Measurements from ENCODE around the gene NAALADL2. TPM values are rescaled to one million over a fixed set of nuclear protein-coding genes. Genes with fewer than 3 reads are reported as not detected.

The NAALADL2 gene
- total RNA-seq, 1 donor from 2014 or later = 11.5 TPM

DNA sequence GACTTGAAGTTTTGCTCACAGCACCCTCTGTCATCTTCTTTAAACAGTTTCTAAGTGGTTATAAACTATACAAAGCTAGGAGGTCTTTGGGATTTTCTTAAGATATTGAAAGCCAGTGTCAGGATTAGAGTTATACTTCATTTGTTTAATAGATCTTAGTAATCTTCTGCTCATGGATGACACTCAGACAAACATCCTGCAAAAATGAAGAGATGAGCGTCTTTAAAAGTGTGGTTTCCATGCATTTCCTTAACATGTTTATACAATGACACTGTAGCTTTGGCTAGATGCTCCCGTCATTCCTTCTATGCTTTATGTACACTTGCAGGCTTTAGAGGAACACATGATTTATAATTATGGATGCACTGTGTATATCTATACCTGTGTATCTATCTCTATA is 182.2 kb downstream of the NAALADL2 start:
- Histone ChIP-seq H3K27ac (no peak overlapping the region), H3K4me1 (no peaks in the 10 kb centered on the region), H4K20me1 (ENCODE audit: low read depth) (no peaks in the 10 kb centered on the region), H3K27me3 (no peaks in the 10 kb centered on the region), H2AFZ (replicated peaks) (no peak overlapping the region), H3K4me3 (no peak overlapping the region), H3K4me2 (no peak overlapping the region), H3K36me3 (no peaks in the 10 kb centered on the region), H3K9ac (no peak overlapping the region), H3K9me3 (ENCODE audit: low read depth) (no peaks in the 10 kb centered on the region), H3K79me2 (ENCODE audit: low read depth) (no peaks in the 10 kb centered on the region), H3F3A (ENCODE audit: low read depth) (no peaks in the 10 kb centered on the region)
- Mint-ChIP-seq H3K27ac (no peak overlapping the region), H3K36me3 (no peaks in the 10 kb centered on the region), H3K9me3 (no peaks in the 10 kb centered on the region), H3K27me3 (ENCODE audit: insufficient read depth, low read depth) (no peaks in the 10 kb centered on the region), H3K4me1 (no peaks in the 10 kb centered on the region), H3K4me3 (no peak overlapping the region)
- no peak for DNase-seq (ENCODE audit: low spot score)
- TF ChIP-seq EZH2 (IDR thresholded peaks at IDR 0.05) = no peak
- TF ChIP-seq, protein P1, sequence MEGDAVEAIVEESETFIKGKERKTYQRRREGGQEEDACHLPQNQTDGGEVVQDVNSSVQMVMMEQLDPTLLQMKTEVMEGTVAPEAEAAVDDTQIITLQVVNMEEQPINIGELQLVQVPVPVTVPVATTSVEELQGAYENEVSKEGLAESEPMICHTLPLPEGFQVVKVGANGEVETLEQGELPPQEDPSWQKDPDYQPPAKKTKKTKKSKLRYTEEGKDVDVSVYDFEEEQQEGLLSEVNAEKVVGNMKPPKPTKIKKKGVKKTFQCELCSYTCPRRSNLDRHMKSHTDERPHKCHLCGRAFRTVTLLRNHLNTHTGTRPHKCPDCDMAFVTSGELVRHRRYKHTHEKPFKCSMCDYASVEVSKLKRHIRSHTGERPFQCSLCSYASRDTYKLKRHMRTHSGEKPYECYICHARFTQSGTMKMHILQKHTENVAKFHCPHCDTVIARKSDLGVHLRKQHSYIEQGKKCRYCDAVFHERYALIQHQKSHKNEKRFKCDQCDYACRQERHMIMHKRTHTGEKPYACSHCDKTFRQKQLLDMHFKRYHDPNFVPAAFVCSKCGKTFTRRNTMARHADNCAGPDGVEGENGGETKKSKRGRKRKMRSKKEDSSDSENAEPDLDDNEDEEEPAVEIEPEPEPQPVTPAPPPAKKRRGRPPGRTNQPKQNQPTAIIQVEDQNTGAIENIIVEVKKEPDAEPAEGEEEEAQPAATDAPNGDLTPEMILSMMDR (IDR thresholded peaks at IDR 0.05) = no peak
- no peak for TF ChIP-seq EZH2phosphoT487 (IDR thresholded peaks at IDR 0.05)

DNA sequence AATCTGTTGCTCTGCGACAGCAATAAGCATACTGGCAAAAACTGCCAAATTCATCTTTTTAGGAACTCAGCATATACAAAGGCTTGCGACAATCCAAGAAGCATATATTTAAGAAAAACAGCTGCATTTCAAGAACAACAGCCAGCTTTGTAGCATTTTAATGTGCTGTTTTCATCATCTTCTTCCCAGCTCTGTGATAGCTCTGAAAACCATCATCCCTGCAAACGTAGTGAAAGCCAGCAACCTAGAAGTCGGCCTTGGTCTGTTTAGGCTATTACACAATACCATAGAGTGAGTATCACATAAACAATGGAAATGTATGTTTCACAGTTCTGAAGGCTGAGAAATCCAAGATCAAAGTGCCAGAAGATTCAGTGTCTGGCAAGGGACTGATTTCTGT is 187.5 kb downstream of the NAALADL2 start:
- Histone ChIP-seq H3K36me3 (no peaks in the 10 kb centered on the region), H3K4me2 (no peak overlapping the region), H3K9ac (no peak overlapping the region), H3F3A (ENCODE audit: low read depth) (no peaks in the 10 kb centered on the region), H3K79me2 (ENCODE audit: low read depth) (no peaks in the 10 kb centered on the region), H4K20me1 (ENCODE audit: low read depth) (no peaks in the 10 kb centered on the region), H2AFZ (replicated peaks) (no peak overlapping the region), H3K27me3 (no peaks in the 10 kb centered on the region), H3K9me3 (ENCODE audit: low read depth) (no peaks in the 10 kb centered on the region), H3K27ac (no peak overlapping the region), H3K4me1 (no peaks in the 10 kb centered on the region), H3K4me3 (no peak overlapping the region)
- peaks cover 3% of the 10 kb centered on the region for H3K9me3 Mint-ChIP-seq
- TF ChIP-seq EZH2phosphoT487 (IDR thresholded peaks at IDR 0.05) = no peak
- TF ChIP-seq, protein P1 (IDR thresholded peaks at IDR 0.05) = no peak
- no peak for TF ChIP-seq EZH2 (IDR thresholded peaks at IDR 0.05)
- H3K4me3 Mint-ChIP-seq = no peak overlapping the region
- DNase-seq (ENCODE audit: low spot score) = no peak
- H3K27ac Mint-ChIP-seq = no peak overlapping the region
- no peaks in the 10 kb centered on the region for H3K36me3 Mint-ChIP-seq
- no peaks in the 10 kb centered on the region for H3K4me1 Mint-ChIP-seq
- H3K27me3 Mint-ChIP-seq (ENCODE audit: insufficient read depth, low read depth) = no peaks in the 10 kb centered on the region

GRCh38 chr3:175047786-175048185 is 188.7 kb downstream of the NAALADL2 start:
- H3K27me3 ChIP-seq = no peaks in the 10 kb centered on the region
- Mint-ChIP-seq H3K36me3 (no peaks in the 10 kb centered on the region), H3K27me3 (ENCODE audit: insufficient read depth, low read depth) (no peaks in the 10 kb centered on the region), H3K9me3 (peaks cover 3% of the 10 kb centered on the region), H3K27ac (no peak overlapping the region), H3K4me1 (no peaks in the 10 kb centered on the region), H3K4me3 (no peak overlapping the region)
- no peak overlapping the region for H3K4me3 ChIP-seq
- H3K27ac ChIP-seq = no peak overlapping the region
- H3K4me1 ChIP-seq = no peaks in the 10 kb centered on the region
- no peaks in the 10 kb centered on the region for H3K9me3 ChIP-seq (ENCODE audit: low read depth)
- H3K4me2 ChIP-seq = no peak overlapping the region
- H3F3A ChIP-seq (ENCODE audit: low read depth) = no peaks in the 10 kb centered on the region
- no peak overlapping the region for H3K9ac ChIP-seq
- TF ChIP-seq, protein P1 (IDR thresholded peaks at IDR 0.05) = no peak
- TF ChIP-seq EZH2phosphoT487 (IDR thresholded peaks at IDR 0.05) (no peak), EZH2 (IDR thresholded peaks at IDR 0.05) (no peak)
- no peaks in the 10 kb centered on the region for H3K36me3 ChIP-seq
- no peaks in the 10 kb centered on the region for H4K20me1 ChIP-seq (ENCODE audit: low read depth)
- DNase-seq (ENCODE audit: low spot score) = no peak
- H2AFZ ChIP-seq (replicated peaks) = no peak overlapping the region
- H3K79me2 ChIP-seq (ENCODE audit: low read depth) = no peaks in the 10 kb centered on the region

Measured in neural progenitor cell (in vitro differentiated cells).